Measurements from ENCODE around the gene OPN1MW2.
"Not testable (repeated sequence)": the region's sequence is repeated elsewhere in the genome, so short reads cannot be mapped to it uniquely, and the experiment has no call there.

GRCh38 chrX:154238939-154239559 lies 19.5 kb downstream of the OPN1MW2 start:
- TF ChIP-seq CTCF (conservative IDR thresholded peaks at IDR 0.05 in 1 of 2, IDR thresholded peaks at IDR 0.05 in 1 of 2; ENCODE audit: low read depth in 1 of 2, low read length in 2 of 2); EZH2 (IDR thresholded peaks at IDR 0.05; ENCODE audit: low read length, missing control alignments): not testable (repeated sequence)
